Heart left ventricle (tissue), 13 donors: ENCODE results near the gene SMCHD1.

Experiments used
- POLR2A ChIP-seq, 2 donors: fragments of 450-650 bp; IDR thresholded peaks; one replicate each; pipeline ENCODE4 v1.6.1; 2017; ENCODE audit warnings: antibody characterized with exemption in 2 of 2, mild to moderate bottlenecking in 2 of 2, moderate library complexity in 2 of 2
- TF ChIP-seq, protein P1 (sequence below), 12 donors: fragments of 200-600 bp; sonication (generic) in 4 of 12; IDR thresholded peaks; one replicate each; pipeline versions ENCODE4 v1.5.0 to v1.8.0; 2018 to 2022; ENCODE audit warnings: antibody characterized with exemption in 12 of 12, mild to moderate bottlenecking in 5 of 12
- donor health status: ischemic (EF 13 %, LVEDD 7.1; RV severe dilation, severe dysfunction).
- donor health status: DM: no; HTN: yes; CAD: no.
- donor health status: DM: no; HTN: no; CAD: no.
- donor health status: ischemic (EF 25% LVEDD 6.9; RV normal size, moderate dysfunction).
- donor health status: ischemic (EF 25% LVEDD 5.7; RV mildly dilated, moderate dysfunction).
- donor health status: ischemic (EF 35%, LVEDD 5.7; RV mildly dilated, moderate dysfunction).
- donor health status: nonischemic (EF 11% LVEDD 7.7; RV severe dilation, severe dysfunction).
- donor health status: DM: yes; HTN: yes; CAD: no.
- donor health status: PGD.
- donor health status: ischemic (EF 29% LVEDD 5.4; RV normal size, mild dysfunction).
- donor health status: nonischemic (EF 23%, LVEDD 6.1; RV moderate dilation, normal function).

DNA sequence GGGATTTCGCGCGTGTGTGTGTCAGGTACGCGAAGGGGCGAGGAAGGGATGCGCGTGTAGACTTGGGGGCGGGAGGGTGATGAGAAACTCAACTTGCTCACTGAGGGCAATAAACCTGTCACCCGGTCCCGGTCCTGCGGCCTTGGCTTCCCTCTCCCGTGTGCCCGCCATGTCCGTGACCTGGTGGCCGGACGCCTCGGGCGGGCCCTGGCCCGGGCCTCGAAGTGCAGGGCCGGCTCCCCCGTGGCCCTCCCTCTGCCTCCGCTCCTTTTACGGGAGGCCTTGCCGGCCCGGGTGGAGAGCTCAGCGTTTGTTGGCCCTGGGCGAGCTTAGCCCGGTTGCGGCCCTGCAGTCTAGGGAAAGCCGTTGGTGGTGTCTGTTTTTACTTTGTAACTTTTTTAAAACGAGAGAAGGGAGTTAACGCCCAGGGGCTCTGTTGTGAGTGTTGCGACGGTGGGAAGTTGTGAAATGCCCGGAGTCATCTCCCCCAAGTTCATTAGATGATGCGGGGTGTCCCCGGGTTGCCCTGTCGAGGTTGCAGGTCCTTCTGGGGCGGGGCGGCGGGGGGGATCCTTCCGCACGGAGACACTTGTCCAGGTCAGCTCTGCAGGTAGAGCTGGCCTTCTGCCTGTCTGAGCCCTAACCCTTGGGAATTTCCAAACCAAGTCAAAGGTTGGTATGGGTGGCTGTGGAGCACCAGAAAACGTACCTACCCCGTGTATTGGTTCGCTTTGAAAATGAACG, 883 bp downstream of the SMCHD1 start:
- TF ChIP-seq, protein P1, sequence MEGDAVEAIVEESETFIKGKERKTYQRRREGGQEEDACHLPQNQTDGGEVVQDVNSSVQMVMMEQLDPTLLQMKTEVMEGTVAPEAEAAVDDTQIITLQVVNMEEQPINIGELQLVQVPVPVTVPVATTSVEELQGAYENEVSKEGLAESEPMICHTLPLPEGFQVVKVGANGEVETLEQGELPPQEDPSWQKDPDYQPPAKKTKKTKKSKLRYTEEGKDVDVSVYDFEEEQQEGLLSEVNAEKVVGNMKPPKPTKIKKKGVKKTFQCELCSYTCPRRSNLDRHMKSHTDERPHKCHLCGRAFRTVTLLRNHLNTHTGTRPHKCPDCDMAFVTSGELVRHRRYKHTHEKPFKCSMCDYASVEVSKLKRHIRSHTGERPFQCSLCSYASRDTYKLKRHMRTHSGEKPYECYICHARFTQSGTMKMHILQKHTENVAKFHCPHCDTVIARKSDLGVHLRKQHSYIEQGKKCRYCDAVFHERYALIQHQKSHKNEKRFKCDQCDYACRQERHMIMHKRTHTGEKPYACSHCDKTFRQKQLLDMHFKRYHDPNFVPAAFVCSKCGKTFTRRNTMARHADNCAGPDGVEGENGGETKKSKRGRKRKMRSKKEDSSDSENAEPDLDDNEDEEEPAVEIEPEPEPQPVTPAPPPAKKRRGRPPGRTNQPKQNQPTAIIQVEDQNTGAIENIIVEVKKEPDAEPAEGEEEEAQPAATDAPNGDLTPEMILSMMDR (IDR thresholded peaks at IDR 0.05): no peak
- no peak for TF ChIP-seq POLR2A (IDR thresholded peaks at IDR 0.05)
